Uterus (tissue), 2 donors: ENCODE results near the gene LPO.

ENCODE experiments used
- POLR2A ChIP-seq, 2 donors: fragments of 450-650 bp; IDR thresholded peaks; one replicate each; pipeline ENCODE4 v1.6.1; 2016; ENCODE audit warnings: antibody characterized with exemption in 2 of 2, mild to moderate bottlenecking in 1 of 2, moderate library complexity in 1 of 2
- TF ChIP-seq, protein P1 (sequence below), 4 experiments: fragments of 200-600 bp in 2 of 4; fragments of 450-650 bp in 2 of 4; sonication (generic) in 2 of 4; IDR thresholded peaks; one replicate each; pipeline ENCODE4 v1.5.1; 2016 to 2019; ENCODE audit warnings: antibody characterized with exemption in 4 of 4, mild to moderate bottlenecking in 2 of 4, moderate library complexity in 1 of 4

GRCh38 chr17:58246104-58246740, 7.8 kb downstream of the LPO start:
- TF ChIP-seq, protein P1, sequence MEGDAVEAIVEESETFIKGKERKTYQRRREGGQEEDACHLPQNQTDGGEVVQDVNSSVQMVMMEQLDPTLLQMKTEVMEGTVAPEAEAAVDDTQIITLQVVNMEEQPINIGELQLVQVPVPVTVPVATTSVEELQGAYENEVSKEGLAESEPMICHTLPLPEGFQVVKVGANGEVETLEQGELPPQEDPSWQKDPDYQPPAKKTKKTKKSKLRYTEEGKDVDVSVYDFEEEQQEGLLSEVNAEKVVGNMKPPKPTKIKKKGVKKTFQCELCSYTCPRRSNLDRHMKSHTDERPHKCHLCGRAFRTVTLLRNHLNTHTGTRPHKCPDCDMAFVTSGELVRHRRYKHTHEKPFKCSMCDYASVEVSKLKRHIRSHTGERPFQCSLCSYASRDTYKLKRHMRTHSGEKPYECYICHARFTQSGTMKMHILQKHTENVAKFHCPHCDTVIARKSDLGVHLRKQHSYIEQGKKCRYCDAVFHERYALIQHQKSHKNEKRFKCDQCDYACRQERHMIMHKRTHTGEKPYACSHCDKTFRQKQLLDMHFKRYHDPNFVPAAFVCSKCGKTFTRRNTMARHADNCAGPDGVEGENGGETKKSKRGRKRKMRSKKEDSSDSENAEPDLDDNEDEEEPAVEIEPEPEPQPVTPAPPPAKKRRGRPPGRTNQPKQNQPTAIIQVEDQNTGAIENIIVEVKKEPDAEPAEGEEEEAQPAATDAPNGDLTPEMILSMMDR (IDR thresholded peaks at IDR 0.05) = no peak
- TF ChIP-seq POLR2A (IDR thresholded peaks at IDR 0.05) = no peak
